ENCODE data around the gene PPIA.
A peak's percentile ranks its signal among the peaks of the same experiment; 100 is the strongest.
"Not testable (repeated sequence)": the region's sequence is repeated elsewhere in the genome, so short reads cannot be mapped to it uniquely, and the experiment has no call there.

PPIA gene

DNA sequence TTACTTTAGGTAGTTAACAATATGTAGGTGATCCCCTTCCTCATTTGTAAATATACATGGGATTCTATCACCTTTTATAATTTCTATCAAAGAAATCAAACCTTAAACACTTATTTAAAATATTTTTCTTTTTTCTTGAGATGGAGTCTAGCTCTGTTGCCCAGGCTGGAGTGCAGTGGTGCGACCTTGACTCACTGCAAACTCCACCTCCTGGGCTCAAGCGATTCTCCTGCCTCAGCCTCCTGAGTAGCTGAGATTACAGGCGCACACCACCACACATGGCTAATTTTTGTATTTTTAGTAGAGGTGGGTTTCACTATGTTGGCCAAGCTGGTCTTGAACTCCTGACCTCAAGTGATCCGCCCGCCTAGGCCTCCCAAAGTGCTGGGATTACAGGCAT, 47.0 kb downstream of the PPIA start:
- DNase-seq: not testable (repeated sequence)

DNA sequence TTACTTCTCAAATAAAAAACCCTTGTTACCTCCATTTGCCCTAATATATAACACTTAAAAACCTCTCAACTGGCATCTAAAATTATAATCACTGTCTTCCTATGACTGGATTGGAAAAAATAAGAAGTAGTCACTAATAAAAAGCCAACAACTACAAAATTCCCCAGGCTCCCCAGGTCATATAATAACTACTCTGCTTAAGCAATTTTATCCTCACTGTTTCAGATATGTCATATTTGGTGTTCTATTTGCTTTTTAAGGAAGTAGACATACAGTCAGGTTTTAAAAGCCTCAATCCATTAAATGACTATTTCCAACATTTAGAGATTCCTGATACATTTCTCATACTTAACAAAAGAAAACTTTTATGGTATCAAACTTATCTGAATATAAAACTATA, 49.0 kb downstream of the PPIA start:
- no peak for DNase-seq

DNA sequence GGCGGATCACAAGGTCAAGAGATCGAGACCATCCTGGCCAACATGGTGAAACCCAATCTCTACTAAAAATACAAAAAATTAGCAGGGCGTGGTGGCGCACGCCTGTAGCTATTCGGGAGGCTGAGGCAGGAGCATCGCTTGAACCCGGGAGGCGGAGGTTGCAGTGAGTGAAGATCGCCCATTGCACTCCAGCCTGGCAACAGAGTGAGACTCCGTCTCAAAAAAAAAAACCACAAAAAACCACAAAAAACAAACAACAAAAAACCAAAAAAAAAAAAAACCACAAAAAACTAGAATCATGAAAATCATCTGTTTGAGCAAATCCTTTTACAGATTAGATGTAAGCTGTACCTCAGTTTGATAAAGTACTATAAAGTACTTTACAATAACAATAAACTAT, 49.9 kb downstream of the PPIA start:
- peak; percentile 45 for DNase-seq

DNA sequence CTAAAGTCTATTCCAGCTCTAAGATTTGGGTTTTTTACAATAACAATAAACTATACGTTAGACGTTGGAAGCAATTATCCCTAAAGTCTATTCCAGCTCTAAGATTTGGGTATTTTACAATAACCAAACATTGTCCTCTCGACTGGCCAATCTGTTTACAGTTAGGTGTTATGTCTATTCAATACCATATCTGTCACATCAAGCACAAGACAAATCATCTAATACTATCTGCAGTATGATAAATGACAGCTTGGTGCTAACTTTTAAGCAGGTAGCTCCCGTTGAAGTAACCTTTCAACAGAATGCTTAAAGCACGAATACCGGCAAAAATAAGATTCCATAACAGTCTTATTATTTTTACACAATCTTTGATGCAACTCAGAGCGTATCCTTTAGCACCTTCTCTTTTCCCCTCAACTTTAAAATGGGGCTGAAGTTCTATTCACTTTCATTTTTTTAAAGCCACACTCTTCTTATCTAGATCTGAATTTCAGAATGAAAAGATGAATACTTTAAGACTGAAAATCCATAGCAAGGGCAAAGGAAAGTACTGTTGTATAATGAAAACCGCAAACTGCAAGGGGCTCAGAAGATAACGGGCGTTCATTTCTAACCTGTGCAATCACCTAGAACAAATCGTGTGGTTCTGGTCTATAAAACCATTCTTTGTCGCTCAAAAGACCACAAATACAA, 50.5 kb downstream of the PPIA start:
- no peak for DNase-seq

DNA sequence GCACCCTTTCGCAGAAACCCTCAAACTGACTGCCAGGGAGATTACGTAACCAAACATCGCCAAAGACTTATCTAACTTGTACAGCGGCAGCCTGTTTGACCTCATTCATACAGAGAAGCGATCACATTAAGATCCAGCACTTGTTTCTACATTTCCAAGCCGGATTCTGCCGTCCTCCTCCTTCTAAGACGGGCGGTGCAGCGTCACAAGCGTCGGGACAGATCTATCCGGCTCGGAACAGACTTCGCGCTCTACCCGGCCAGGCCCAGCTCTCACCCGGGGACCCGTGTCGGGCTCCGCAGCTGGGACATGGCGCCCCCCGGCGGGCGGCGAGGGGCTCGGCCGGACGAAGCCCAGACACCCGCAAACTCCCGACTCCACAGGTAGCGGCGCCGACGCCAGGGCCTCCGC, 51.0 kb downstream of the PPIA start:
- peak; percentile 91 for DNase-seq

DNA sequence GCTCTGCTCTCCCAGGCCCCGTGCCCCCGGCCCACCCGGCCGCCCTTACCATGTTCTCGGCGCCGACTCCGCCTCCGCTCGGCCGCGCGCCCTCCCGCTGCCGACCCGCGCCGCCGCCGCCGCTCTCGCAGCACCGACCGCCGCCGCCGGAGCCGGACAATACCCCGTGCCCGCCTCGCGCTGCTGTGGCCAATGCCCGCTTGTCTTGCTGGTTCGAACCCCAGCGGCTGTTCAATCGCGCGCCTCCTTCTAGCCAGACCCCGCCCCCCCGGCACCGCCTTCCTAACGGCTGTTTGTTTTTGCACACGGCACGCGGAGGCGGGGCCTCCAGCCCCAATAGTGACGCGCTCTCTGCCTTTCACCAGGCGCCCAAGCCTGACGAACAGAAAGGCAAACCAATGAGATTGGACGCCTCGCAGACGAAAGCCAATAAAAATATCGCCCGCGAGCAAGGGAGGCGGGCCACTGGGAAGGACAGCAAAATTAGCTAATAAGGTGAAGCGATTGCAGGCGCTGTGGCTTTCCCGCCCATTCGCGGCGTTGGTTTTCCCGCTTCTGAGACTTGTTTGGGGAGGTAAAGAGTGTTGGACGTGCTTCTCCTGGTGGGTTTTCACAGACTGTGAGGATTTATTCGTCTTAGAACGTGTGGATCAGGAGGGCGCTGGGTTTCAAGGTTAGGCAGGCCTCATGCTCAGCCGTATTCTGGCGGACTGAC, 51.6 kb downstream of the PPIA start, which contains the start of gene H2AZ2:
TSS of gene H2AZ2 (minus strand) at position 168 of the 715 bp plus-strand sequence. CDS start at position 52, 116 bp downstream.
- DNase-seq: peak; percentile 100

DNA sequence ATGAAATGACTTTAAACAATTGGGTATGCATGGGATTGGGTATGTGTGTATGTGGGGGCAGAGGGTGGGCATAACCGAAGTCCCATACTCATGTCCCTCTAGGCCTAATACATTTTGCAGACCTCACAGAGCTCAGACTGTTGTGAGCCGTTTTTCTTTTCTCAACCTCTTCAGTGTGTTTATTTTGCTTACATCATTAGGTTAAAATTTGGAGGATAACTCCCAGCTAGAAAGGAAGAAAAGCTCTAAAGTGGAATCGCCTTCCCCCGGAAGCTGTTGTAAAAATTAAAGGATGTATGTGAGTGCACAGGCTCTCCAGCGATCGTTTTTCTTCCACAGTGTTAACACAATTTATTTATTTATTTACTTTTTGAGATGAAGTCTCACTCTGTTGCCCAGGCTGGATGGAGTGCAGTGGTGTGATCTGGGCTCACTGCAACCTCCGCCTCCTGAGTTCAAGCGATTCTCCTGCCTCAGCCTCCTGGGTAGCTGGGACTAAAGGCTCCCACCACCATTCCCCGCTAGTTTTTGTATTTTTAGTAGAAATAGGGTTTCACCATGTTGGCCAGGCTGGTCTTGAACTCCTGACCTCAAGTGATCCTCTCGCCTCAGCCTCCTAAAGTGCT, 52.9 kb downstream of the PPIA start:
- DNase-seq: no peak

DNA sequence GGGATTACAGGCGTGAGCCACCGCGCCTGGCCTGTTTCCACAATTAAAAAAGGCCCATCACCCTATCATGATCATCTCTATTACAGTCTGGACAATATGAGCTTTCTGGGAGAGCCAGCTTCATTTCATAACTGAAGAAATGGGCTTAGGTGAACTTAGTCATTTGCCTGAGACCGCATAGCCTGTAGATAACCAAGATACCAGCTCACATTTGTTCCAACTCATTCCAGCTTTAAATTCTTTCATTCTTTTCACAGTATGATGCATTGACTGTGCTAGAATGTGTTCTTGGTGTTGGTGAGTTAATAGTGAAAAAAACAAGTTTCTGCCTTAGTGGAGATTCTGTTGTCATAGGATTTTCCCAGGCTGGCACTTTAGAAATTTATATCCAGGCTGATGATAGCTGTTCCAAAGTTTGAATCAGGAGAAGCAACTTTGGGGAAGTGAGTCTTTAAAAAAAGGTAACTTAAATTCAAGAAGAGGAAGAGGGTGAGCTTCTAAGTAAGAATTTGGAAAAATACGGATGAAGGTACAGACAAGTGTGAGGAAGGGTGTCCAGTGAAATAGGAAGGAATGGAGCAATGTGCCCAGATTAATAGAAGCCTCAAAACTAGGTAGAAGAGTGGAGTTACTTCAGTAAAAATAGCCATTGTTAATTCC, 53.5 kb downstream of the PPIA start:
- no peak for DNase-seq

DNA sequence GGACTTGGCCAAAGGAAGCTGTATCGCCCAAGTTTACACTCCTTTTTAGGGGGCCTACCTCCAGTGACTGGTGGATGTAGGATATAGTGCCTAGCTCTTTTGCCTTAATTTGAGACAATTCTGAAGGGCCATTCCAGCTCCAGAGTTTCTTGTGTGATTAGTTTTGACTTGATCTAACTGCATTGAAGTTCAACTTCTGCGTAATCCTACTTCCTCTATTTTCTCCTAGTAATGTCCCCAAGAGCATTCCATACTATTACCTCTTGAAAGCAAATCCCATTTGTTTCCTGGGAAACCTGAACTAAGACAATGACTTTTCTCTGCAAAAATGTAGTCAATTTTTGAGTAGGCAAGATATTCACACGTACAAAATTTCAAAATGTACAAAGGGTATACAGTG, 56.1 kb downstream of the PPIA start:
- DNase-seq: no peak

All from CD4-positive, alpha-beta T cell treated with Interleukin-12 subunit alpha and Interleukin-12 subunit beta, for 1 hour (primary cell).